CD4-positive, alpha-beta T cell treated with Interleukin-4 for 4 hours (primary cell): Measurements from ENCODE around the gene FAM174C.
"Not testable (repeated sequence)": the region's sequence is repeated elsewhere in the genome, so short reads cannot be mapped to it uniquely, and the experiment has no call there.

Source experiments
- DNase-seq: peaks from one replicate; pipeline ENCODE4 v3.0.0-alpha.2; 2020

FAM174C gene

GRCh38 chr19:1288833-1289685 is 13.7 kb downstream of the FAM174C start:
- DNase-seq = no peak

GRCh38 chr19:1289686-1290025 is 14.3 kb downstream of the FAM174C start:
- DNase-seq = no peak

- no peak for DNase-seq
Measured at GRCh38 chr19:1290196-1290702, 14.9 kb downstream of the FAM174C start.

- DNase-seq = no peak
Measured at GRCh38 chr19:1290703-1291651, 15.6 kb downstream of the FAM174C start.

- DNase-seq = no peak
Measured at GRCh38 chr19:1291761-1292418, 16.6 kb downstream of the FAM174C start.

- no peak for DNase-seq
Measured at GRCh38 chr19:1292419-1293151, 17.3 kb downstream of the FAM174C start.

- no peak for DNase-seq
Measured at GRCh38 chr19:1293782-1294604, 18.7 kb downstream of the FAM174C start.

- DNase-seq = no peak
Measured at GRCh38 chr19:1294688-1295087, 19.4 kb downstream of the FAM174C start.

GRCh38 chr19:1295169-1296012 is 20.1 kb downstream of the FAM174C start:
- no peak for DNase-seq

- DNase-seq = no peak
Measured at GRCh38 chr19:1296078-1296477, 20.7 kb downstream of the FAM174C start.

GRCh38 chr19:1296575-1297271 is 21.4 kb downstream of the FAM174C start:
- DNase-seq = no peak

GRCh38 chr19:1298235-1298634 is 22.9 kb downstream of the FAM174C start:
- no peak for DNase-seq

- DNase-seq = no peak
Measured at GRCh38 chr19:1299801-1300200, 24.5 kb downstream of the FAM174C start.

- no peak for DNase-seq
Measured at GRCh38 chr19:1300744-1301490, 25.6 kb downstream of the FAM174C start.

GRCh38 chr19:1302533-1303239 is 27.4 kb downstream of the FAM174C start:
- DNase-seq = no peak

- no peak for DNase-seq
Measured at GRCh38 chr19:1304197-1304924, 29.0 kb downstream of the FAM174C start.

GRCh38 chr19:1305354-1305753 is 30.0 kb downstream of the FAM174C start:
- not testable (repeated sequence) for DNase-seq

- DNase-seq = no peak
Measured at GRCh38 chr19:1307320-1307719, 32.0 kb downstream of the FAM174C start.
